Activated naive CD4-positive, alpha-beta T cell (primary cell): ENCODE data around the gene VCP.

Experiments
- DNase-seq, 4 experiments: peaks; one replicate each; lab custom pipeline; 2025; lab: John Stamatoyannopoulos, UW

VCP gene

GRCh38 chr9:35072461-35073278 is at the start of gene VCP:
VCP (minus strand) TSS chr9:35072625; CDS start chr9:35072353, 272 bp downstream.
- peak; percentile 87 to 95 (median 92) for DNase-seq

DNA sequence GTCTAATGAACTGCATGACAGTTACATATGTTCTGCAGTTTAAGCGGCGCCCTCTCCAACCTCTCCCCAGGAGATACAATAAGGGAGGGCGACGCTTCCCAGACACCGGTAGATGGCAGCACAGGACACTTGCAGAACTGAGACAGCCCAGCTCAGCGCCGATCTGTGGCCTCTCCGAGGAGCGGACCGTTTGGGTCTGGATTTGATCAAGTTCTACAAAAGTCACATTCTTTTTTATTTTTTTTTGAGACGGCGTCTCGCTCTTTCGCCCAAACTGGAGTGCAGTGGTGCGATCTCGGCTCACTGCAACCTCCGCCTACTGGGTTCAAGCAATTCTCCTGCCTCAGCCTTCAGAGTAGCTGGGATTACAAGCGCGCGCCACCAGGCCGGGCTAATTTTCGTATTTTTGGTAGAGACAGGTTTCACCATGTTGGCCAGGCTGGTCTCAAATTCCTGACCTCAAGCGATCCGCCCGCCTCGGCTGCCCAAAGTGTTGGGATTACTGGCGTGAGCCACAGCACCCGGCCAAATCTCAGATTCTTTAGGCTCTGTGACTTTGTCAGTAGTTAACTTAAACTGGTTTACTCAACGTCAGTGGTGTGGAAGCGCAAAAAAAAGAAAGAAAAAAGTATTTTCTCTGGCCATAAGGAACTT is 44.6 kb upstream of the VCP start:
- DNase-seq: peak; percentile 47 to 72 (median 58)

DNA sequence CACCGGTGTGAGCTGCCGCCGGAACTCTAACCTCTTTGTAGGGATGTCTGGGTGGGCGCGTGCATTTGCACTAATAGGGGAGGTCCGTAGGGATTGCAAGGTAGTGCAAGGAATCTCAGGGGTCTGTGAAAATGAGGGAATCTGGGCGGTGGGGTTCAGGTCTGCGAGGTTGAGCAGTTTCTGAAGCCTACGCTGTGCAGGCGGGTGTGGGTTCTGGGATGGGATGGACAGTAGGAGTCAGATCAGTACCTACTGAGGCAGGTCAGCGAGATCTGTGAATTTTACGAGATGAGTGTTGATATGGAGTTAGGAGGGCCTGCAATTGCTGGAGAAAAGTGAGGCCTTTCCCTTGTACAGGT is 44.1 kb upstream of the VCP start:
- DNase-seq: no peak

DNA sequence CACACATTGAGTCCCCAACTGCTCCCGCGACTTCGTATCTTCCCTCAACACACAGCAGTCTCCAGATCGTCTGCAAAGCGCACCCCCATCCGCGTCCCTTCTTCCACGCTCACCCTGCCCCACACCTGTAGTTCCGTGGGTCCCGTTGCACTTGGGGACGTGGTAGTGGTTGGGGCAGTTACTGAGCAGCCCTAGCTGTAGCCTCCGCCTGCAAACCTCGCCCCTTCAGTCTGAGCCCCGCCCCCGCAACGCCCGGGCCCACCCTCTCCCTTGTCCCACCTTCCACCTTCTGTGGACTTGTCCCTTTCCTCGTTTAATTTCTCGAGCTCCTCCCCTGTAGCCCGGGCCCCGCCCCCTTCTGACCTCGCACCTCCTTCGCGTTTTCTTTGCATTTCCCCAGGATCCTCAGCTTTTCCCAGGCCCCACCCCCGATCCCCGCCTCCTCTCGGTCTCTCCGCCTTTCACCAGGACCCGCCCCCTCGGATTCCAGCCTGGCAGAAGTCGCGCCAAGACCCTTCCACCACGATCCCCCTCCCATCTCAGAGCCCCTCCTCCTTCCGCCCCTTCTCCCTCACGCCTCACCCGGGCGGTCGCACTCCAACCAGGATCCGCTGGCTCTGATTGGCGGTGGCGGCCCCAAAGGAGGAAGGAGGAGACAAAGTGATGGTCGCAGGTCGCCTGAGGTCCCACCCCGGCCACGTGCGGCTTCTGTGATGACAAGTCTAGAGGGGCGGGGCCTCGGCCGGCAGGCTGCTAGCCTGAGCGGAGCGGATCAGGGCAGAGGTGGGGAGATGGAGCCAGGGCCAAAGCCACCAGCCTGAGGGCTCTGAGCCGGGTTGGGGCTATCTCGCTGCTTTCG is 43.5 kb upstream of the VCP start, which contains the start of gene ATOSB:
TSS of gene ATOSB (minus strand) at position 183 of the 859 bp plus-strand sequence. CDS start 7,588 bp downstream, outside the sequence.
- peak; percentile 70 to 88 (median 72) for DNase-seq

GRCh38 chr9:35114840-35115628 is 42.6 kb upstream of the VCP start:
- DNase-seq: no peak

DNA sequence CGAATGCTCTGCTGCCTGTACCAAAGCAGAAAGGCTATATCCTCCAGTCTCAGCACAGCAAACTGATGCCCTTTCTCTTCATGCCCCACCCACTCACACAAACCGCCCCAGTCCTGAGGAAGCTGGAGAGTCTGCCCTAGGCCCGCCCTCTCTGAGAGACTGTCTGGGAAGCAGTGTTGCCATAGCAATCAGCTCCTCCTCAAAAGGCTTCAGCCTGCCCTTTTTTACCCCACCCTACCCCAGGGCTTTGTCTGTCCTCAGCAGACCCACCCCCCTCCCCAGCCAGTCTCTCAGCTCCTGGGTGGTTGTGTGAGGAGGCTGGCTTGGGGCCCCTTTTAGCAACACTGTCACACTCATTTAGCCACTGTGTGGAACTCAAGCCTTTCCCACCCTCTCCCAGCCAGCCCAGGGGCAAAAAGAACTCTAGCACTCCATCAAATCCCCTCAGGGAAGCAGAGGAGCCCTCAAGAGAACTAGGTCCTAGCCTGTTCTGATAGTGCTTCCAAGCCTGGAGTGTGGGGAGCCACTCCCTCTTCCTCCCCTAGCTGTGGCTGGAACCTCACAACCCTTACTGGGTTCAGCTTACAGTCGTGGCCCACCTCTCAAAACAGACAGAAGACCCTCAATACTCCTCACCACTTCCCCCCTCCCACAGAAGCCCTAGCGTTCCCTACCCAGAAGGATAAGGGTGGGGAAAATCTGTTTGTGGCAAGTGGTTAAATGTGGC is 41.9 kb upstream of the VCP start:
- DNase-seq: peak in 2 of 4 experiments; percentile 20 to 22

DNA sequence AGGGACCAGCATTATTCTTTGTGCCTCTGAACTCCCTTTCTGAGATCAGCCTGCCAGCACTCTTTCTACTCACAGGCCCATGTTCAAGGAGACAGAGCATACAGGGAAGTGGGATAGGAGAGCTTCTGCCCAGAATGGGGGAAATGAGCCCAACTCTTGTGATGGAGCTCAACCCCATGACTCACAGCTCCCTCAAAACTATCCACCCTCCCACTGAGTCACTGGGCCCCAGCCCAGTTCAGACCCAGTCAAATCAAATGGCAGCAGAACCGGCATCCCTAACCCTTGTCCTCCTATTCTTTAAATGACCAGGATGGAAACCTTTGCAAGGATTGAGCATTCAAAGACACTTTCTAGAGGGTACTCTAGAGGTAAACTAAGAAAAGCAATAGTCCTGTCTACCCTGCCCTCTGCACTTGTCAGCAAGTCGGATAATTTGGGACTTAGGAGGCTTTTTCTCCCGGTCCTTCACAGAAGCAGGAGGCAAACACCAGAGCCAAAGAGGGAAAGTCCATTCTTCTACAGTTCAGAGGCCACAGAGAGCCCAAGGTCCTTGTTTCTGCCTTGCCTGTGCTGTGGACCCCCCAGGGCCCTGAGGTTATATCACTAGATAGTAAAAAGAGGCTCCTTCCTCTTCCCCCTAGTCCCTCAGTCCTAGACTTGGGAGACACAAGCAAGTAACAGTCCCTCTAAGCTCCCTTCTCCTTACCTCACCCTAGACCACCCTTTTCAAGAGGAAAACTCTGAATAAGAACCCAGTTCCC is 40.0 kb upstream of the VCP start:
- no peak for DNase-seq

DNA sequence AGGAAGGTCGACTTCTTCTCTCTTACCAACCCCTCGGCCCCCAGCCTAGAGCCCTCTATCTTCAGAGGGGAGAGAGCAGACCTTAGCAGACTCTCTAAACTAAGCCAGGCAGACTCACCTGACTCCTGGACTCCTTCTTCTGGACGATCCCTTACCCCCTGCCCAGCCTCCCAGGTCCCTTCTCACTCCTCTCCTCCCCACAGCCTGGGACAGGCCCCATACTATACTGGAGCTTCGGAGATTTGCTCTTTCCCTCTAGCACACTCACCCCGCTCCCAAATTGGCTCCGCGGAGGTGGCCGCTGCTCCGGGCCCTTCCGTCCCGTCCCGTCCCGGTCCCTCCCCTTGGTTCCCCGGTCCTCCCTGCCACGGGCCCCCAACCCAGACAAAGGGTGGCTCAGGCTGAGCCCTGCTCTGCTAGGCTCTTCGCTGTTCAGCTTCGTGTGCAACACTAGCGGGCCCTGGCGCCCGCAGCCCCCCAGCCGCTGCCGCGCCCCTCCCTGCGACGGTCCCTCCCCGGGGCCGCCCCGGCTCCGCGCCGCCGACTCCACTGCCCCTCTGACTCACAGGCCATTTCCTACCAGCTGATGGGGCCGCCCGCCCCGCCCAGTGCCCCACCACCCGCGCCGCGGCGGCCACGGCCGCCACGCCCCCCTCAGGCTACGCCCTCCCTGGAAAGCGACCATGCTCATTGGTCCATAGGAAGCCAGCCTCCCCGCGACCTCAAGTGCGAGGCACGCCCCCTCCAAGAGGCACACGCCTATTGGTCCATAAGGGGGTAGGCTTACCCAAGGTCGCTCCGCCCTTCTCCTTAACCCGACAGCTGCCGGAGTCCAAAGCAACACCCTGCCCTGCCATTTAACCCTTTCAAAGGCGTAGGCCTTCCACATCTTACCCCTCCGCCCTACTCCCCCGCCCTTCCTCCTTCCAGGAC is 38.8 kb upstream of the VCP start:
- DNase-seq: peak; percentile 82 to 94 (median 90)

DNA sequence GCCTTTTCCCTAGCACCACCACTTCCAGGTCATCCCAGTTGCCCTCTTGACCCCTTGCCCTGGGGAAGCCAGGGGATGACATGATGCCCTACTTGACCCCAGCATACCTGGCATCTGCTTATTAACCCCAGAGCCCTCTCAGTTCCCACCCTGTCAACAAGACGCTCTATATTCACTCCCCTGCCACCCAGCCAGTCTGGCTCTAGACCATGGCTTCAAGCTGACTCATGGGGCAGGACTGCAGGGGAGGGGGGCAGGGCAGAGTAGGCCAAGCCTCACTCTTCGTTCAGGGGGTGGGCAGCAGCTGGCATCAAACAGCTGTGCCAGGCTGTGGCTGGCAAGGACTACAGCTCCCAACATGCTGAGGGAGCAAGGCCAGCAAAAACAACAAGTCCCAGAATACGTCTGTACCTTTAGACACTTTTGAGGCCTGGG is 37.9 kb upstream of the VCP start:
- no peak for DNase-seq

DNA sequence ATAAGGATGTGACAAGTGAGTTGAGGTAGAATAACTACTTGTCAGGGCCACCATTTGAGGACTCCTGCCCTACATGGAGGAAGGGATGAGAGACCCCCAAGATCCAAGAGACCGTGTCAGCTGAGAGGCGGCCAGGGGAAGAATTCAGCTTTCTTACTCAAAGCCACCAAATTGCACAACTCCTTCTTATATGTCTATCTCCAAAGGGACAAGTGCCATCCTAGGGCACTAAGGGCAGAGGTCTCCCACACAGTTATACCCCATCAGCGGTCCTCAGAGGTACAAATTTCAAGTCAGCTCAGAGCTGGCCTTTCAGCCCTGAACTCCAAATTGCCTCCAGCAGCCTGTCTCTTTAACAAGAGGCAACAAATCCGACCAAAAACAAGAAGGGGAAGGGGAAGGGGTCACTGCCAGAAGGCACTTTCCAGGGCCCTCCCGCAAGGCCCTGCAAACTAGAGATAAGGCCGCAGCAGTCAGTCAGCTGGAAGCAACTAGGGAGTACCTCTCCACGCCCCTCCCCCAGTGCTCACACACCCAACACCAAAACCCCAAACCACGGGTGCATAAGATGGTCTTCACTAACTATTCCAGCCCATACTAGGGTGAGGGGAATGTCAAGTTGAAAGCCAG is 36.6 kb upstream of the VCP start:
- no peak for DNase-seq

DNA sequence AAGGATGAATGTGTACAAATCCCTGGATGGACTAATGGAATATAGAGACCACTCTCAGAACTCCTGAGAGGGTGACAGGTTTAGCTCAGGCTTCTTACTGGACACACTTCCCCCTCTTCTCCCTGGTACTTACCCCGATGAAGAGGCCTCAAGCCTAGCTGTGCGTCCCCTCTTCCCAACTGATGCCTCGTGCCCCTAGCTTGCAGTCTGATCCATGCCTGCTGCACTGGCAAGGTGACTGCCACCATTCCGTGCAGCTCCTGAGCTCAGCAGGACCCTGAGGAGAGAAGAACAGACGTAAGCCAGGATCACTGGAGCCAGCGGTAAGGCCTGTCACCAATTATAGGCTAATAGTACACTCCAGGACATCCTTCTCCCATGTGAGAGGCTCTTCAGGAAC is 36.0 kb upstream of the VCP start:
- DNase-seq: no peak

DNA sequence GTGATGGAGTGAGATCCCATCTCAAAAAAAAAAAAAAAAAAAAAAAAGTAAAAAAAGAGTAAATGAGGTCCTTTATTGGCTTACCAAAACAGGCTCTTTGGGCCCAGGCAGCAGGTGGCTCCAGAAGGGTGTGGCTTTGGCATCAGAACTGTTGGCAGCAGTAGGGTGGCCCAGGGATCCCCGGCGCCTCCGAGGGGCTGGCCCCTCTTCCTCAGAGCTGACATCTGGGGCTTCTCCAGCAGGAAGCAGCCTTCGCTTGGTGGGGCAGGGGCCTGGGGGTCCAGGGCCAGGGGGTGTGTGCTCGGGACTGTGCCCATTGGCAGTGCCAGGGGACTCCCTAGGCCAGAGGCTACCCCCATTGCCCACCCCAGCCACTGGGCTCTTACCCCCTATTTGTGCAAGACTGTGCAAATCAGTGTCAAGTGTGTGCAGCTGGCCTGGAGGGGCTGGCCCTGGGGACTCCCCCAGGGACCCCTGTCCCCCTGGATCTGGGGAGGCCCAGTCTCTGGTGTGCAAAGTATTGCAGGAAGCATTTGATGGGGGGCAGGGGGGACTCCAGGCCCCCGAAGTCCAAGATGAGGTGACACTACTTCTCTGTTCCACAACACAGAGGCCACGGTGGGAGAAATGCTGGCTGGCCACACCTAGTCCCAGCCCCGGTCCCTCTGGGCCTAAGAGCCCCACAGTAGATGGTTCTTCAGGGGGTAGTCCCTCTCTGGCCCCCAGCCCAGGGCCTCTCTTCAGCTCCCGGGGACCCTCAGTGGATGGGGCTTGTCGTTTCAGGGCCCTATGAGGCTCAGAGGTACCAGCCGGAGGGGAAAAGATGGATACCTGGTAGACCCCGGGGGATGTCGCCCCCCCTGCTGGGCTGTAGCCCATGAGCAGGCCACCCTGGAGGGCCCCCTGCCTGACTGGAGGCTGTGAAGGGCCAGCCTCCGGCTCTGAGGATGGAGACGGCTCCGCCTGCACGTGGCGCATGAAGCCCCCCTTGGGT is 35.2 kb upstream of the VCP start:
- no peak for DNase-seq

- DNase-seq: no peak
Measured at GRCh38 chr9:35106343-35106730, 33.9 kb upstream of the VCP start.

- no peak for DNase-seq
Measured at GRCh38 chr9:35105571-35106342, 33.3 kb upstream of the VCP start.

DNA sequence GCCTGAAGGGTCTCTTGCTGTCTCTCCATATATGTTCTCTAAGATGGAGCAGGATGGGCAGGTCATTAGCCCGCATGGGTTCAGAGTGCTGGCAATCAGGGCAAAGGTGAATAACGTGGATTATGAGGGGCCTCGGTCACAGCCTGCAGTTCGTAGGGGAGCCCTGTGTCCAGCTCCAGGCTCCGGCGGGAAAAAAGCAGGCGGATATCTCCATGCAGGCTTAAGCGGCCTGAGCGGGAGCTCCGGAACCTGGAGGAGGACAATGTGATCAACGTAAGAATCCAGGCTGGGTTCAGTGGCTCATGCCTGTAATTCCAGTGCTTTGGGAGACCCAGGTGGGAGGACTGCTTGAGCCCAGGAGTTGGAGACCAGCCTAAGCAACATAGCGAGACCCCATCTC is 32.7 kb upstream of the VCP start:
- DNase-seq: no peak

DNA sequence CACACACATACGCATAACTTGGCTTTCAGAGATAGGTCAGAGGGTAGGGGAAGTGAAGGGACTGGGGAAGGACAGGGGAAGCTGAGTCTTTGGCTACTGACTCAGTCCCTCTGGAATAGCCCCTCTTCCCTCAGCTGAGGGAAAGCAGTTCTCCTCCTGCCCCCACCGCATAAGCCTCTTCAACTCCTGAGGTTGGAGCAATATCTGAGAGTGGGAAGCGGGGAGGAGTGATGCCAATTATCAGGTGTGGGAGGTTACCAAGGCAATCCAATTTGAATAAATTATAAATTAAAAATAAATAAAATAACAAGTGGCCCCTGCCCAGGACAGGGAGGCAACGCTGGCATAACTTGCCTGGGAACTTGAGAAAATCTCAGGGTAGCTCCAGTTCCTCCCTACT is 32.2 kb upstream of the VCP start:
- DNase-seq: no peak
